GM21786 (cell line): ENCODE results near the gene CCDC184.
"Not testable (repeated sequence)": the region's sequence is repeated elsewhere in the genome, so short reads cannot be mapped to it uniquely, and the experiment has no call there.

Source experiments
- ATAC-seq: cut with Tn5 transposase; IDR thresholded peaks from one replicate; pipeline ENCODE4 v1.9.1; 2021; ENCODE audit not compliant: unreplicated experiment

CCDC184 gene

GRCh38 chr12:48183091-48183875 lies at the start of gene CCDC184:
CCDC184 (plus strand) TSS chr12:48183644; CDS start chr12:48184123, 479 bp downstream.
- peak; percentile 60 for ATAC-seq

DNA sequence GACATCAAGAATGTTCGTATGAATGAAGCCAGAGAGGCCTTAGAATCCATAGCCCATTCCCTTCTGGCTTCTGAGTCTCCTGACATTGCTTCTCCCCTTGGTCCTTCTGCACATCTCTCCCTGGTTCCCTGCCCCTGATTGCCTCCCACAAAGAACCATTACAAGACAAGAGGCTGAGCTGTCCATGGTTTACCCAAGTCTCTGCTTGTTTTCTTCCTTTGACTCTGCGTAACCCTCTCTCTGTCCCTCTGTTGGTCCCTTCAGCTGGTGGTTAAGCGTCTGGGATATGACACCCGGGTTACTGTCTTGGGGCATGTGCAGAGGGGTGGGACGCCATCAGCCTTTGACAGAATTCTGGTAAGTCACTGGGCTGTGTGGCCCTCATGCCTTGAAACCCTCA lies 48.4 kb upstream of the CCDC184 start:
- no peak for ATAC-seq

- ATAC-seq, result no peak
These were observed 40.4 kb upstream of the CCDC184 start for GRCh38 chr12:48142818-48143674.

DNA sequence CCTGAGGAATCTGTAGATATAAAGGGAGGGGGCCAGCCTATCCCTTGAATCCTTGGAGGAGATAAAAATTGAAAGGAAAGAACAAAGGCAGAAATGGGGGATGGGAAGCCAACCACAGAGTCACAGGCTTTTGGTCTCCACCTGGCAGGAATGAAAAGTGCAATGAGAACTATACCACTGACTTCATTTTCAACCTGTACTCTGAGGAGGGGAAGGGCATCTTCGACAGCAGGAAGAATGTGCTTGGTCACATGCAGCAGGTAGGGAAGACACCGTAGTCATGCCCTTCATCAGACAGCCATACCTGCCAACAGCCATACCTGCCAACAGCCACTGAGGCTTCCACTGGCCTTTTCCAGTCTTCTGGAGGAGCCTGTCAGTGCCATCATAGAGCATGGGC lies 39.5 kb upstream of the CCDC184 start:
- no peak for ATAC-seq

GRCh38 chr12:48145981-48146380 lies 37.5 kb upstream of the CCDC184 start:
- ATAC-seq, result no peak

DNA sequence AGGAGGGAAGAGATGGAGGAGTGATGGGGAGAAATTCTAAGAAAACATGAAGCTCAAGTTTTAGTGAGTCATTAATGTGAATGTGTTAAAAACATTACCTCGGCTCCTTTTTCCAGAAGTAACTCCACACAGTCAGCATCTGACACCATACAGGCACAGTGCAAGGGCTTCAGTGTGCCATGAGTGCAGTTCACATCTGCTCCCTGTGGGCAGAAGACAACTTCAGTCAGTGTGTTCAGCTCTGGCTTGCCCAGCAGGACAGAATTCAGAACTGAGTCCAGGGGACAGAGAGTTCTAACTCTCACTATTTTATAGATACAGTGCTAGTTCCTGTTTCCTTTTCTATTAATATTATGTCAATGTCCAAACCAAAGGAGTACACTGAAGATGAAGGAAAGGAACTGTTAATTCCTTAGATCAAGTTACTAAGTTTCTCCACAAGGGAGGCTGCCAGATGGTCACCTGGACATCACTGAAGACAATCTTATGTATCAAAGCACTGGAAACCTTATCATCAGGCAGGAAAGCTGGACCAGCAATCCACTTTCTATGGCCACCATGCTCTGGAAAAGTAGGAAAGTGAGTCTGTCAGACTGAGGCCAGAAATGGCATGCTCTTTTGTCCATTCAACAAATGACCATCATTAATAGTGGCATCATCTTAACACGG lies 32.2 kb upstream of the CCDC184 start:
- ATAC-seq, result no peak

- not testable (repeated sequence) for ATAC-seq
These were observed 27.7 kb upstream of the CCDC184 start for GRCh38 chr12:48155786-48156185.

DNA sequence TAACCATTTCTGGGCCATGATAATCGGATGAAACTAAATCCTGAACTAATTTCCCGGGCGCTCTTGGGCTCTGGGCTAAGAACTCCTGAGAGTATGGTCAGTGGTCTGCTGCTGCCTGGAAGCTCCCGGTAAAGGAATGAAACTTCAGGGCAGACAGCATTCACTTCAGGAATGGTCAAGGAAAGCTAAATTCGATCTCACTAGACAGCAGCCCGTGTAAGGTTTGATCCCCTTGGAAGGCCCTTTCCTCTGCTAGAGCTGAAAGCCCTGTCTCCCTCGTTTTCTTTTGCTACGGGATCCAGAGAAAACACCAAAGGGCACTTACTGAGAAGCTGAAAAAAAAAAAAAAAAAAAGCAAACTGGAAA lies 26.8 kb upstream of the CCDC184 start:
- ATAC-seq, result no peak

- ATAC-seq, result peak; percentile 79
These were observed 26.2 kb upstream of the CCDC184 start, which contains the start of gene ASB8 for GRCh38 chr12:48157018-48157888. ASB8 (minus strand) TSS chr12:48157515; CDS start chr12:48153496, 4,019 bp downstream.

DNA sequence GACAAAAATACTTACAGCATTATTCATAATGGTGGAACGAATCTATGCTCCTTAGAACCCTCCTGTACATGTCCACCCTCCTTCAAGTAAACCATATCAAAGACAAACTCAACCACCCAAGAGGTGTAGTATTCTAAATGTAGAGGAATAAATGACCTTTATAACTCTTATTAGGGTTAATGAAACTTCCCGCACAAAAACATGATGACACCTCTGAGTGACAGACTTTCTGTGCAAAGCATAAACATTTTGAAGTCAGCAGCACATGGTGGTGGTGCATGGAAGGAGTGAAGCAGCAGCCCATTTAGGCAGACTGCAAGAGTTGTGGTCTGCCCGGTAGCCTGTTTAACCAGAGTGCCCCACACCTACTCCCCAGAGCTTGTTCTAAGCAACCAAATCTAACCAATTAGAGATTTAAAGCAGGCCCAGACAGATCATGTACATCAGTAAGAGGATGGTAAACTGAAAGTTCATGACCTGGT lies 25.5 kb upstream of the CCDC184 start:
- peak; percentile 5 for ATAC-seq

- no peak for ATAC-seq
These were observed 23.4 kb upstream of the CCDC184 start for GRCh38 chr12:48160046-48160445.

- no peak for ATAC-seq
These were observed 22.6 kb upstream of the CCDC184 start for GRCh38 chr12:48160807-48161206.

DNA sequence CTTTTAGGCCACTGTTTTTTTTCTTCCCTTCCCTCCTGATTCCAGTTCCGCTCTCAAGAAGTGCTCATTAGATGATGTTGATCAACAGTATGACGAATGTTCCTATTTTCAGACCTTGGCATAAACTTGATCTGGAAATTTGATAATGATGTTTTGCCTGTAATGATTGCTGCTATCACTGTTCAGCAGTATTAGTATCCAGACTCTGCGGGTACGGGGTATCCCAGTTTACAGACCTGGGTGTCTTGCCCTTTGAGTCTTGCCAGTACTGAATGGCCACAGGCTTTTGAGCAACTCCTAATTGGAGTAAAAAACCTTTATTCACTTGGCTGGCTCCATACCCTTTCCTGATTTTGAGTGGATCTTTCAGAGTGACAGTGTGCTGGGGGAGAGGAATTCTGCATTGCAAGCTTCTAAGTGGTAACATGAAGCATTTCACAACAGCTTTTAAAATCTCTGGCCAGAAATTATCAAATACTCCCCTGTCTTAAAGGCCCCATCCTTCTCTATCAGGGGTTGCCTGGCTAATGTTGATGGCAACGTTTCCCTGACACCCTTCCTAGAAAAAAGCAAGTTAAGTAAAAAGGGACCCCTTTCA lies 20.2 kb upstream of the CCDC184 start:
- no peak for ATAC-seq

DNA sequence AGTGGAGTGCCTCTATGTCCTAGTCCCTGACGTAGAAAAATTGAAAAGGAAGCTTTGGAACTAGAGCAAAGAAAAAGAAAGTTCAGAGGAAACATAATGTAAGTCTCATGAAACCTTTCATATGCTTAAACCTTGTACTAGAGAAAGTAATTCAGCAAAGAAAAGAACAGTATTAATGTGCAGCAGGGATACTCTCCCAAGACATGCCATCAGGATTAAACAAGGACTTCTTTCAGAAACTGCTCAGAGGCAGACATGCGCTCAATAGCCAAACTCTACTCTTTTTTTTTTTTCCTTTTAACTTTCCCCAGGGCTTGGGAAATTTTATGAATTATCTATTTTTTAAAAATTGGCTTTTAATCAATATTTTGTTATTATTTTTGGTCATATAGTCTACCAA lies 19.0 kb upstream of the CCDC184 start:
- no peak for ATAC-seq

GRCh38 chr12:48165089-48165981 lies 18.1 kb upstream of the CCDC184 start:
- no peak for ATAC-seq

- no peak for ATAC-seq
These were observed 14.4 kb upstream of the CCDC184 start for GRCh38 chr12:48169011-48169410.

DNA sequence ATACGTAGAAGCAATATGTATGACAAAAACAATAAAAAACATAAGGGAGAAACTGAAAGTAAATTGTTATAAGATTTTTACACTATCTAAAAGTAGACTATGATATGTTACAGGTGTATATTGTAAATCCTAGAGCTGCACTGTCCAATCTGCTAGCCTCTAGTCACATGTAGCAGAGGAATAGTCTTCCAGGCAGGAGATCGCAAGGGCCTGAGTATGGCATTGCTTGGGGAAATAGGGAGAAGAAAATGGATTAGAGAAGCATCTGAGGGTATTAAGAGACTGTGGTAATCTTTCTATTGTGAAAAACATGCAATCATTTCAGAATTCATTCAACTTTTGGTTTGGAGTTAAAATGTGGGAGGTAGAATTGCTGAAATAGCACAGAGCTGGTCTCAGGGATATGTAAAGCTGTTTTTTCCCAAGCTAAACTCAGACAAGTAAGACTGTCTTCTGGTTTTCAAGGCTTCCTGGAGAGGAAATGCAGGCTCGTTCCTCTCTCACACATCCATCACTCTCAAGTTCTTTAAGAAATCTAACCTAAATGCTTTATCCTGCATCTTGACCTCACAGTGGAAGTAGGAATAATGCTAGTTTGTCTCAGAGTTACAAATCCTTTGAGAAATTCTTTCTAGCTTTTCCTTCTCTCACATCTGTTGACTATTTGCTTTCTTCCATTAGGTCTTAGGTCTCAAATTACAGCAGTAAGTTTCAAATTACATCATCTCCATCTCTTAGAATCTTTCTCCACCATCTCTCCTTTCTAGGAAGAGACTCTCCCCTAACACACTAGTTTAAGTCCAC lies 7.6 kb upstream of the CCDC184 start:
- no peak for ATAC-seq

DNA sequence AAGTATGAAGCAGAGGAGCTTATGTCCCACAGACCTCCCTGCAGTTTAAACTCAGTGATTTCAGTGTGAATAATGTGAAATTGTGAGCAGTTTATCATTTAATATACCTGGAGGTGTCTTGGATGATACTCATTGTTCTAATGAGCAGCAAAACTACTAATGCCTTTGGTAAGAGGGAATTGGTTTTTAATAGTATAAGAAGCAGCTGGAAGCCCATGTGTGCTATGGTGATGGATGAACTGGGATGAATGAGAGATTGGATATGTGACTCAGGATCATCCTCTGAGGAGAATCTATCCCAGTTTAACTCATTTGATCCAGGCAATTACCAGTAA lies 7.1 kb upstream of the CCDC184 start:
- no peak for ATAC-seq
